GM18907 (cell line): Measurements from ENCODE around the gene AMZ1.
"Not testable (repeated sequence)": the region's sequence is repeated elsewhere in the genome, so short reads cannot be mapped to it uniquely, and the experiment has no call there.

Experiments used
- ATAC-seq: cut with Tn5 transposase; IDR thresholded peaks from one replicate; pipeline ENCODE4 v1.9.1; 2021; ENCODE audit warnings: mild to moderate bottlenecking, moderate library complexity; ENCODE audit not compliant: unreplicated experiment

The AMZ1 gene

DNA sequence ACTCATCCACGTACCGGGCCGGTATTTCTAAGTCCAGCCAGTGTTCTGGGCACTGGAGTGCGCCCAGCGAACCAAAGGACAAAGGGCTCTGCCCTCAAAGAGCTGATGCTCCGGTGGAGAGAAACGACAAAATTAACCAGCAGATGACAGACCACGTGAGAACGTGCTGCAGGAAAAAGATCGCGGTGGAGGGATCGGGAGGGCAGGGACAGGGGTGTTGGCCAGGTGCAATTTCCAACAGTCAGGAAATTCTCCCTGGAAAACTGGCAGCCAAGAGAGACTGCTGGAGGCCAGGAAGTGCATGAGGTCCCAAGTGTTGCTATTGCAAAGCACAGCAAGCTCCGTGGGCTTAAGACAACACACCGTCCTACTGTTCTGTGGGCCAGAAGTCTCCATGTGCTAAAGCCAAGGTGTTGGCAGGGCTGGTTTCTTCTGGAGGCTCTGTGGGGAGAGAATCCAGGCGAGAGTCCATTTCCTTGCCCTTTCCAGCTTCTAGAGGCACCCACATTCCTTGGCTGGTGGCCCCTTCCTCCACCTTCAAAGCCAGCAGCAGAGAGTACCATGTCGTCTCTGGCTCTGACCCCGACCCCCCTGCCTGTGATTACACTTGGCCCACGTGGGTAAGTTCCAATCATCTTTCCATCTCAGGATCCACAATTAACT lies 21.3 kb upstream of the AMZ1 start:
- ATAC-seq = no peak

- ATAC-seq = no peak
Measured at GRCh38 chr7:2667843-2668242, 20.2 kb upstream of the AMZ1 start.

- ATAC-seq = no peak
Measured at GRCh38 chr7:2668401-2668800, 19.6 kb upstream of the AMZ1 start.

DNA sequence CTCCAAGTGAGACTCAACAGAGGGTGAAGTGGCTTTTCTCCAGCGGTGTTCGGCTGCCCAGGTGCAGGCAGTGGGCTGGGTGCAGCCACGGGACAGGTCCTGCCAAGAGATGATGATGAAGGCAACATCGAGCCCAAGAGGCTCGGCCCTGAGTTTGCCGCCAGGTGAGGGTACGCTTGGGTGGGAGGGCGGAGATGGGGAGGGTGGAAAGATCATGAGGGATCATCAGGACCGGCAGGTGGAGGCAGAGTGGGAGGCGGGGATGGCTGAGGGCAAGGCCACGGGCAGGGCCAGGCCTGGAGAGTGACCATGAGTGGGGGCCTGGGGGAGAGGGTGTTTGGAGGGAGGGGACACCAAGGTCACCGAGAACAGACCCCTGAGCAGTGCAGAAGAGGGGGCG lies 17.8 kb upstream of the AMZ1 start:
- ATAC-seq = no peak

- ATAC-seq = no peak
Measured at GRCh38 chr7:2670720-2671391, 17.1 kb upstream of the AMZ1 start.

GRCh38 chr7:2673214-2673613 lies 14.8 kb upstream of the AMZ1 start:
- not testable (repeated sequence) for ATAC-seq

DNA sequence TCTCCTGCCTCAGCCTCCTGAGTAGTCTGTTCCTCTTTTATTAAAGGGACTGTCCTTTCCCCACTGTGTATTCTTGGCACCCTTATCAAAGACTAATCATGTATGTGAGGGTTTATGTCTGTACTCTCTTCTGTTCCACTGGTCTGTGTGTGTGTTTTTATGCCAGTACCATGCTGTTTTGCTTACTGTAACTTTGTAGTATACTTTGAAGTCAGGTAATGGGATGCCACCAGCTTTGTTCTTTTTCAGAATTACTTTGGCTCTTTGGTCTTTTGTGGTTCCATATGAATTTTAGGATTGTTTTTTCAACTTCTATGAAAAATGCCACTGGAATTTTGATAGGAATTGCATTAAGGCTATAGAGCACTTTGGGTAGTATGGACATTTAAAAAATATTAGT lies 14.1 kb upstream of the AMZ1 start:
- no peak for ATAC-seq

DNA sequence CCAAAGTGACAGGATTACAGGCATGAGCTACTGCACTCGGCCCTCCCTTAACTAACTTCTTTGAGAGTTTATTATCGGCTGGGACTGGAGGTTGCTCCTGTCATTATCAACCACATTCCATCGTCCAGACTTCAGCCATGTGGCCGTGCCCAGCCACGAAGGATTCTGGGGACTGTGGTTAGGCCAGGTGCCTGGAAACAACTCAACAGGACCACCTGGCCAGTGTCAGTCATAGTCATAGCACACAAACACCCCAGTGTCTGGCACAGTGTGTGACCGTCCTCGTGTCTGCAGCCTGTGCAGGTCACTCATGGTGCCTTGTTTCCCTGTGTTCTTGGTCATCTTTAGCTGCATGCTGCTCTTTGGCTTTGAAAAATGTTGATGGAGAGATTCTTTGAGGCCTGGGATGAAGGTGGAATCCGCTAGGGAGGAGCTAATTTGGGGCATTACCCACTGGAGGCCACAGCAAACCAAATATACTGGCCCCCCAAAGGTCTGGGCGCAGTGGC lies 12.7 kb upstream of the AMZ1 start:
- no peak for ATAC-seq

- not testable (repeated sequence) for ATAC-seq
Measured at GRCh38 chr7:2676576-2676975, 11.4 kb upstream of the AMZ1 start.

GRCh38 chr7:2678454-2678853 lies 9.5 kb upstream of the AMZ1 start:
- not testable (repeated sequence) for ATAC-seq

- ATAC-seq = not testable (repeated sequence)
Measured at GRCh38 chr7:2679135-2680127, 8.6 kb upstream of the AMZ1 start.

DNA sequence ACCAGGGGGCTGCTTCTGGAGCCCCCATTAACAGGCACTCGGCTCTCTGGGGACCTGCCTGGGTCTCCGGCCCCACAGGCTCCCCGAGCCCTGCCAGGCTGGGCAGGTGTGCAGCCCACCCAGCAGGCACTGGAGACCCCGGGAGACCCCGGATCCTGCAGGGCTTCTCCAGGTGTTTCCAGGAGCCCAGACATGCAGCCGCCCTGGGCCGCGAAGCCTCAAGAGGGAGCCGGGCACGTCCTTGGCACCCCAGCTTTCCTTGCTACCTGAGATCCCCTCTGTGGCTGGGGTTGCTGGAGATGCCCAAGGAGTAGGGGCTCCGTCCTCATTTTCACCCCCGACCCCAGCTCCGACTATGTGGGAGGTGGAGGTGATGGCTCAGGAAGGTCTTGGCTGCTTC lies 7.7 kb upstream of the AMZ1 start:
- no peak for ATAC-seq

DNA sequence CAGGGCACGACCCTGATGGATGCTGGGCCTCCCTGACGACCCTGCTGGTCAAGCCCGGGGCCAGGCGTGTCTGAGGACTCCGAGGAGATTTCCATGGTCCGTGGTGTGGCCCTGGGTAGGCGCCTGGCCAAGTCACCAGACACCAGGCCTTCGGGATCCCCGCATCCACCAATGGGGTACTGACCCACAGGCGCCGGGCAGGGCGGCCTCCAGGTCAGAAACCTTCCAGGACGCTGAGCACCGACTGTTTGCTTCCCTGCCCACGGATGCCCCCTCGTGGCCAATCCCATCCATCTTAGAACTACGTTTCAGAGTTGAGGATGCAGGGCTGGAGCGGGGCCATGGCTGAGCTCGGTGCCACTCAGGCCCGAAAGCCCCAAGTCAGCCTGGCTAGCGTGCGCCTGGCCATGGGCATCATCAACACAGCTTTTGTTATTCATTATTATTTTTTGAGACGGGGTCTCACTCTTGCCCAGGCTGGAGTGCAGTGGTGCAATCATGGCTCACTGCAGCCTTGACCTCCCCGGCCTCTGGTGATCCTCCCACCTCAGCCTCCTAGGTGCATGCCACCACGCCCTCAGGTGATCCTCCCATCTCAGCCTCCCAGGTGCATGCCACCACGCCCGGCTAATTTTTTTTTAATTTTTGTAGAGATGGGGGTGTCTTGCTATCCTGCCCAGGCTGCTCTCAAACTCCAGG lies 7.1 kb upstream of the AMZ1 start:
- ATAC-seq = no peak

GRCh38 chr7:2681929-2682799 lies 5.8 kb upstream of the AMZ1 start:
- no peak for ATAC-seq

DNA sequence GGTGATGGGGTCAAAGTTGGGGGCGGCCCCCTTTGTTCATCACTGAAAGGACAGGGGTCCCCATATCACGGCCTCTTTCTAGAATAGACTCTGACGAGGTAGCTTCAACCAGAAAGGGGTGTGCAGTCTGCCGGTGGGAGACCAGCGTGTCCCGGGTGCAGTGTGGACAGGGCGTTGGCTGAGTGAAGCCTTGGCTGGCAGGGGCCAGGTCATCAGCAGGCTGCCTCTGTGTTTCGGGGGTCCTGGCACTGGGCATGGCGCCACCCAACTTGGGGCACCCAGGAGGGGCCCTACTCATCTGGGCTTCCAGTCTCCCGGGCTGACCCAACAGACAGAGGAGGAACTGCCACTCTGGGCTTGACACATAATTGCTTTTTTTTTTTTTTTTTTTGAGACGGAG lies 3.5 kb upstream of the AMZ1 start:
- ATAC-seq = no peak

- ATAC-seq = no peak
Measured at GRCh38 chr7:2686101-2686500, 1.9 kb upstream of the AMZ1 start.

- no peak for ATAC-seq
Measured at GRCh38 chr7:2687338-2687869, 598 bp upstream of the AMZ1 start.

GRCh38 chr7:2688409-2689342 lies 674 bp downstream of the AMZ1 start:
- ATAC-seq = peak; percentile 77
